Esophagus squamous epithelium (tissue), 4 donors: ENCODE measurements around the gene CTXN1.

ENCODE experiments used
- POLR2A ChIP-seq, 4 donors: fragments of 450-650 bp; IDR thresholded peaks; one replicate each; pipeline ENCODE4 v1.6.1; 2017; ENCODE audit warnings: antibody characterized with exemption in 4 of 4, mild to moderate bottlenecking in 4 of 4, moderate library complexity in 3 of 4
- TF ChIP-seq, protein P1 (sequence below), 6 experiments: fragments of 450-650 bp in 4 of 6; fragments of 200-600 bp in 2 of 6; sonication (generic) in 2 of 6; IDR thresholded peaks; one replicate each; pipeline ENCODE4 v1.5.1; 2016 to 2019; ENCODE audit warnings: antibody characterized with exemption in 6 of 6, mild to moderate bottlenecking in 4 of 6, moderate library complexity in 4 of 6

DNA sequence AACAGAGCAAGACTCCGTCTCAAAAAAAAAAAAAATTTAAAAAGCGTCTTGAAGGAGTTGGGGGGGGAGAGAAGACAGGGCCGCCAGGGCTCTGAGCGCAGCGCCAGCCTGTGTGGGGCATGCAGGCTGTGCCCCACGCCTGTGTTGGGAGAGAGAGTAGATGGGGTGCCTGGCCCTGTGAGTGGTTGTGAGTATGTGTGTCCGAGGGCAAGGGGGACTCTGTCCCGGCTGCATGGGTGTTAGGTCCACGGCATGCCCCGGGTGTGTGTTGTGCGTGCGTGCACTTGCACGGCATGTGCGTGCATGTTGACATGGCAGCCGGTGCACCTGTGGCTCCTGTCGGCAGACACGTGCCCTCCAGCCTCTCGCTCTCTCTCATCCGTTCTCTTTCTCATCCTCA, 18.8 kb downstream of the CTXN1 start:
- TF ChIP-seq POLR2A (IDR thresholded peaks at IDR 0.05), result no peak
- TF ChIP-seq, protein P1, sequence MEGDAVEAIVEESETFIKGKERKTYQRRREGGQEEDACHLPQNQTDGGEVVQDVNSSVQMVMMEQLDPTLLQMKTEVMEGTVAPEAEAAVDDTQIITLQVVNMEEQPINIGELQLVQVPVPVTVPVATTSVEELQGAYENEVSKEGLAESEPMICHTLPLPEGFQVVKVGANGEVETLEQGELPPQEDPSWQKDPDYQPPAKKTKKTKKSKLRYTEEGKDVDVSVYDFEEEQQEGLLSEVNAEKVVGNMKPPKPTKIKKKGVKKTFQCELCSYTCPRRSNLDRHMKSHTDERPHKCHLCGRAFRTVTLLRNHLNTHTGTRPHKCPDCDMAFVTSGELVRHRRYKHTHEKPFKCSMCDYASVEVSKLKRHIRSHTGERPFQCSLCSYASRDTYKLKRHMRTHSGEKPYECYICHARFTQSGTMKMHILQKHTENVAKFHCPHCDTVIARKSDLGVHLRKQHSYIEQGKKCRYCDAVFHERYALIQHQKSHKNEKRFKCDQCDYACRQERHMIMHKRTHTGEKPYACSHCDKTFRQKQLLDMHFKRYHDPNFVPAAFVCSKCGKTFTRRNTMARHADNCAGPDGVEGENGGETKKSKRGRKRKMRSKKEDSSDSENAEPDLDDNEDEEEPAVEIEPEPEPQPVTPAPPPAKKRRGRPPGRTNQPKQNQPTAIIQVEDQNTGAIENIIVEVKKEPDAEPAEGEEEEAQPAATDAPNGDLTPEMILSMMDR (IDR thresholded peaks at IDR 0.05), result no peak
